GM12878 (cell line): ENCODE results near the gene IFI6. TPM values are rescaled to one million over a fixed set of nuclear protein-coding genes. Genes with fewer than 3 reads are reported as not detected.

Experiments
- ATAC-seq: fragments of 200-7000 bp; cut with Tn5 transposase; 3 replicates; pipeline ENCODE4 v1.9.1; 2020; ENCODE audit warnings: mild to moderate bottlenecking, moderate library complexity
- BruUV-seq: library from RNA; stranded (reverse); fragments of 400-500 nt; replicated peaks from 2 replicates; lab custom pipeline; 2021; lab: Mats Ljungman, UMichigan
- CTCF ChIA-PET: fragments of 300-600 bp; sonication (Branson Sonifier 250); formaldehyde crosslinking; extraction: SDS; loops from one replicate; lab custom pipeline; 2021; ENCODE audit warnings: inconsistent platforms; lab: Yijun Ruan, JAX
- POLR2A ChIA-PET: fragments of 350-600 bp; formaldehyde crosslinking; extraction: SDS; loops from one replicate; lab custom pipeline; 2021; ENCODE audit warnings: inconsistent platforms; lab: Charles Lee
- RAD21 ChIA-PET: fragments of 300-600 bp; sonication (Branson Sonifier 250); formaldehyde crosslinking; loops from one replicate; lab custom pipeline; 2023; ENCODE audit warnings: antibody characterized with exemption; ENCODE audit not compliant: unreplicated experiment; lab: Charles Lee
- SMC1A ChIA-PET: fragments of 300-600 bp; sonication (Branson Sonifier 250); formaldehyde crosslinking; loops from one replicate; lab custom pipeline; 2023; ENCODE audit not compliant: unreplicated experiment, uncharacterized antibody; lab: Charles Lee
- DNase-seq: peaks from one replicate; pipeline ENCODE4 v3.0.0-alpha.2; 2011; ENCODE audit warnings: low read depth, low spot score
- FAIRE-seq: peaks from 3 replicates; lab custom pipeline; 2011; peaks lifted over from hg19 to GRCh38; lab: Jason Lieb, UNC
- H2AFZ ChIP-seq: 2 replicates; pipeline ENCODE4 v1.6.0; 2011; ENCODE audit warnings: low read depth, low read length, control low read depth; ENCODE audit not compliant: control insufficient read depth
- H3K27ac ChIP-seq: 2 replicates; pipeline ENCODE4 v1.5.1; 2011; ENCODE audit warnings: control low read depth; ENCODE audit not compliant: control insufficient read depth, insufficient read depth
- H3K27me3 ChIP-seq, 2 experiments: replicated peaks in 1 of 2; 2 replicates each; pipeline versions ENCODE4 v1.6.0 to v1.6.1; 2011; ENCODE audit warnings: low read length in 1 of 2; ENCODE audit not compliant: control insufficient read depth in 2 of 2, insufficient read depth in 2 of 2
- H3K36me3 ChIP-seq, 2 experiments: 2 replicates each; pipeline ENCODE4 v1.5.1; 2011; ENCODE audit warnings: low read length in 1 of 2; ENCODE audit not compliant: control insufficient read depth in 2 of 2, insufficient read depth in 2 of 2
- H3K4me1 ChIP-seq: 2 replicates; pipeline ENCODE4 v1.6.1; 2011; ENCODE audit warnings: mild to moderate bottlenecking, low read length, moderate library complexity, mixed read lengths; ENCODE audit not compliant: control insufficient read depth, insufficient read depth
- H3K4me2 ChIP-seq: 2 replicates; pipeline ENCODE4 v1.6.0; 2011; ENCODE audit warnings: control low read depth; ENCODE audit not compliant: control insufficient read depth, insufficient read depth
- H3K4me3 ChIP-seq: fragments of 200-600 bp; sonication (generic); 2 replicates; pipeline ENCODE4 v1.5.1; 2016
- H3K79me2 ChIP-seq: 2 replicates; pipeline ENCODE4 v1.6.0; 2011; ENCODE audit warnings: low read length; ENCODE audit not compliant: control insufficient read depth, insufficient read depth
- H3K9ac ChIP-seq: 2 replicates; pipeline ENCODE4 v1.8.0; 2011; ENCODE audit warnings: low read length, control low read depth, mixed read lengths; ENCODE audit not compliant: control insufficient read depth, insufficient read depth
- H3K9me3 ChIP-seq: replicated peaks from 3 replicates; pipeline ENCODE4 v1.5.1; 2011; ENCODE audit warnings: mild to moderate bottlenecking, low read length; ENCODE audit not compliant: control insufficient read depth, insufficient read depth
- H4K20me1 ChIP-seq: 2 replicates; pipeline ENCODE4 v1.6.0; 2011; ENCODE audit not compliant: control insufficient read depth, insufficient read depth
- DPF2 ChIP-seq: fragments of 450-650 bp; IDR thresholded peaks from 2 replicates; pipeline ENCODE4 v1.6.1; 2017; ENCODE audit warnings: mild to moderate bottlenecking
- PML ChIP-seq: IDR thresholded peaks from 2 replicates; pipeline ENCODE4 v1.6.1; 2012; ENCODE audit warnings: low read length, inconsistent platforms
- SIX5 ChIP-seq: IDR thresholded peaks from 2 replicates; pipeline ENCODE4 v1.6.1; 2011; ENCODE audit warnings: mild to moderate bottlenecking, low read depth, low read length, moderate library complexity; ENCODE audit not compliant: severe bottlenecking
- SPI1 ChIP-seq: IDR thresholded peaks from 2 replicates; pipeline ENCODE4 v1.6.1; 2011; ENCODE audit warnings: low read depth, mild to moderate bottlenecking, low read length, moderate library complexity, borderline replicate concordance; ENCODE audit not compliant: insufficient read depth
- WGBS: methylation state at CpG from one replicate; pipeline ENCODE4 v1.1.6; 2016; ENCODE audit warnings: low lambda C conversion rate; ENCODE audit not compliant: insufficient replicate concordance, insufficient coverage; ENCODE audit errors: missing lambda C conversion rate; 5-methylcytosine and 5-hydroxymethylcytosine counted together
- in situ Hi-C: fragments of 300-500 bp; cut with MboI; formaldehyde crosslinking; loops from 9 replicates; pipeline ENCODE4 v1.14.3; 2018; ENCODE audit warnings: mixed read lengths
- intact Hi-C: fragments of 100-400 bp; cut with micrococcal nuclease; formaldehyde crosslinking; loops from one replicate; pipeline ENCODE4 v1.14.2; 2022; ENCODE audit not compliant: unreplicated experiment
- polyA plus RNA-seq, 11 experiments: library from polyadenylated mRNA; depleted of rRNA in 4 of 11; unstranded in 6 of 11; stranded (reverse) in 5 of 11; fragments of >200 nt; fragmentation: Nextera tagmentation in 4 of 11; fragmentation: Illumina TruSeq in 1 of 11; extraction: Ambion mirVana in 4 of 11; extraction: Trizol in 1 of 11; gene quantifications; 1 replicate in 1 of 11; 2 replicates in 10 of 11; pipeline versions ENCODE4 v1.2.1 to v1.2.3, GENCODE V29; 2011 to 2016; ENCODE audit warnings: inconsistent platforms in 2 of 11, missing spikeins in 2 of 11, low read depth in 1 of 11
- total RNA-seq, 4 experiments: library from RNA; depleted of rRNA in 3 of 4; stranded (reverse); fragments of >200 nt in 3 of 4; fragmentation: Illumina TruSeq in 1 of 4; extraction: Trizol in 1 of 4; gene quantifications; 2 replicates each; pipeline versions ENCODE4 v1.2.1 to v1.2.3, GENCODE V29; 2013 to 2021
- TF ChIP-seq, protein P1 (sequence below): fragments of 450-650 bp; IDR thresholded peaks from 2 replicates; pipeline ENCODE4 v1.6.1; 2018; ENCODE audit warnings: borderline replicate concordance, mild to moderate bottlenecking; ENCODE audit not compliant: partially characterized antibody
- TF ChIP-seq, protein P2 (sequence below): fragments of 450-650 bp; formaldehyde crosslinking; IDR thresholded peaks from 2 replicates; pipeline ENCODE4 v1.4.0; 2022; ENCODE audit warnings: mild to moderate bottlenecking, moderate library complexity

The IFI6 gene
- total and polyA plus RNA-seq, 10 of the 15 experiments (the other 5 are each of a cell fraction or from before 2014, with no cell fraction given) = 5.6 to 123 (median 69.0) TPM

DNA sequence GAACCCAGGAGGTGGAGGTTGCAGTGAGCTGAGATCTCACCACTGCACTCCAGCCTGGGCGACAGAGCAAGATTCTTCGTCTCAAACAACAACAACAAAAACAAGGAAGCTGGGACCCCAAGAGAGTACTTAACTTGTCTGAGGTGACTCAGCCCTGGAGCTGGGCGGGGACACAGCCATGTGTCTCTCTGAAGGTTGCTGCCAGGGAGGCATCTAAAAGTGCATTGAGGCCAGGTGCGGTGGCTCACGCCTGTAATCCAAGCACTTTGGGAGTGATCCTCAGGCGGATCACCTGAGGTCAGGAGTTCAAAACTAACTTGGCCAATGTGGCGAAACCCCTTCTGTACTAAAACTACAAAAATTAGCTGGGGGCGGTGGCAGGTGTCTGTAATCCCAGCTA, 7.7 kb downstream of the IFI6 start:
- no TSS peak for BruUV-seq
- H4K20me1 ChIP-seq = no peaks in the 10 kb centered on the region
- POLR2A ChIA-PET = interaction anchor here (1.6 to 5.9 kb wide), 3 partner anchors 35 to 108 kb away, joined by 3 to 141 read pairs (median 67); partner anchors contain the start of gene FGR
- CTCF ChIA-PET = interaction anchor here (1.3 to 8.8 kb wide), 6 partner anchors 16 to 364 kb away, joined by 3 to 327 read pairs (median 11); partner anchors contain the start of gene AHDC1
- in situ Hi-C loops = loop anchor here (5.0 kb wide), 4 partner anchors 57 to 362 kb away; no protein-coding TSS in a partner anchor
- H3K36me3 ChIP-seq = peaks cover 0 to 9% of the 10 kb centered on the region in 2 experiments; a peak in 1 of 4 replicates
- no peak overlapping the region for H3K27ac ChIP-seq
- H3K9ac ChIP-seq = no peak overlapping the region
- TF ChIP-seq, protein P1, sequence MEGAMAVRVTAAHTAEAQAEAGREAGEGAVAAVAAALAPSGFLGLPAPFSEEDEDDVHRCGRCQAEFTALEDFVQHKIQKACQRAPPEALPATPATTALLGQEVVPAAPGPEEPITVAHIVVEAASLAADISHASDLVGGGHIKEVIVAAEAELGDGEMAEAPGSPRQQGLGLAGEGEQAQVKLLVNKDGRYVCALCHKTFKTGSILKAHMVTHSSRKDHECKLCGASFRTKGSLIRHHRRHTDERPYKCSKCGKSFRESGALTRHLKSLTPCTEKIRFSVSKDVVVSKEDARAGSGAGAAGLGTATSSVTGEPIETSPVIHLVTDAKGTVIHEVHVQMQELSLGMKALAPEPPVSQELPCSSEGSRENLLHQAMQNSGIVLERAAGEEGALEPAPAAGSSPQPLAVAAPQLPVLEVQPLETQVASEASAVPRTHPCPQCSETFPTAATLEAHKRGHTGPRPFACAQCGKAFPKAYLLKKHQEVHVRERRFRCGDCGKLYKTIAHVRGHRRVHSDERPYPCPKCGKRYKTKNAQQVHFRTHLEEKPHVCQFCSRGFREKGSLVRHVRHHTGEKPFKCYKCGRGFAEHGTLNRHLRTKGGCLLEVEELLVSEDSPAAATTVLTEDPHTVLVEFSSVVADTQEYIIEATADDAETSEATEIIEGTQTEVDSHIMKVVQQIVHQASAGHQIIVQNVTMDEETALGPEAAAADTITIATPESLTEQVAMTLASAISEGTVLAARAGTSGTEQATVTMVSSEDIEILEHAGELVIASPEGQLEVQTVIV = no peak
- TF ChIP-seq PML (no peak), SPI1 (no peak), DPF2 (no peak), SIX5 (no peak)
- TF ChIP-seq, protein P2, sequence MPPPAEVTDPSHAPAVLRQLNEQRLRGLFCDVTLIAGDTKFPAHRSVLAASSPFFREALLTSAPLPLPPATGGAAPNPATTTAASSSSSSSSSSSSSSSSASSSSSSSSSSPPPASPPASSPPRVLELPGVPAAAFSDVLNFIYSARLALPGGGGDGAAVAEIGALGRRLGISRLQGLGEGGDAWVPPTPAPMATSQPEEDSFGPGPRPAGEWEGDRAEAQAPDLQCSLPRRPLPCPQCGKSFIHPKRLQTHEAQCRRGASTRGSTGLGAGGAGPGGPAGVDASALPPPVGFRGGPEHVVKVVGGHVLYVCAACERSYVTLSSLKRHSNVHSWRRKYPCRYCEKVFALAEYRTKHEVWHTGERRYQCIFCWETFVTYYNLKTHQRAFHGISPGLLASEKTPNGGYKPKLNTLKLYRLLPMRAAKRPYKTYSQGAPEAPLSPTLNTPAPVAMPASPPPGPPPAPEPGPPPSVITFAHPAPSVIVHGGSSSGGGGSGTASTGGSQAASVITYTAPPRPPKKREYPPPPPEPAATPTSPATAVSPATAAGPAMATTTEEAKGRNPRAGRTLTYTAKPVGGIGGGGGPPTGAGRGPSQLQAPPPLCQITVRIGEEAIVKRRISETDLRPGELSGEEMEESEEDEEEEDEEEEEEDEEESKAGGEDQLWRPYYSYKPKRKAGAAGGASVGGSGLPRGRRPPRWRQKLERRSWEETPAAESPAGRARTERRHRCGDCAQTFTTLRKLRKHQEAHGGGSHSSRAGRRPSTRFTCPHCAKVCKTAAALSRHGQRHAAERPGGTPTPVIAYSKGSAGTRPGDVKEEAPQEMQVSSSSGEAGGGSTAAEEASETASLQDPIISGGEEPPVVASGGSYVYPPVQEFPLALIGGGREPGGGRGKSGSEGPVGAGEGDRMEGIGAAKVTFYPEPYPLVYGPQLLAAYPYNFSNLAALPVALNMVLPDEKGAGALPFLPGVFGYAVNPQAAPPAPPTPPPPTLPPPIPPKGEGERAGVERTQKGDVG = no peak
- H3K4me3 ChIP-seq = no peak overlapping the region
- no peak overlapping the region for H2AFZ ChIP-seq
- ATAC-seq (no peak), FAIRE-seq (no peak), DNase-seq (no peak)
- H3K4me1 ChIP-seq = peaks cover 29% of the 10 kb centered on the region
- no peaks in the 10 kb centered on the region for H3K9me3 ChIP-seq
- WGBS = 63% methylated on average over 8 of the region's 8 CpGs
- no peak overlapping the region for H3K4me2 ChIP-seq
- RAD21 ChIA-PET = interaction anchor here (1.0 to 8.8 kb wide), 6 partner anchors 35 to 245 kb away, joined by 3 to 268 read pairs (median 27); partner anchors contain the start of genes AHDC1 and FGR
- H3K27me3 ChIP-seq = no peaks in the 10 kb centered on the region
- SMC1A ChIA-PET = interaction anchor here (0.7 to 8.0 kb wide), 8 partner anchors 20 to 276 kb away, joined by 3 to 248 read pairs (median 4); partner anchors contain the start of gene AHDC1
- intact Hi-C loops = loop anchor here (5.0 to 10.0 kb wide), 2 partner anchors 247 to 339 kb away; partner anchors contain the start of gene TMEM222
- peaks cover 3% of the 10 kb centered on the region for H3K79me2 ChIP-seq
